Bone marrow (tissue), 2 donors: ENCODE results near the gene H2BK1.

Experiments
- DNase-seq, 2 donors: peaks; one replicate each; lab custom pipeline; 2025; lab: John Stamatoyannopoulos, UW

Gene H2BK1

GRCh38 chr7:151204383-151205032, 5.8 kb downstream of the H2BK1 start:
- no peak for DNase-seq

GRCh38 chr7:151202836-151203235, 7.5 kb downstream of the H2BK1 start:
- DNase-seq: no peak

GRCh38 chr7:151201751-151202150, 8.5 kb downstream of the H2BK1 start:
- DNase-seq: no peak

- DNase-seq: no peak
These were observed 8.9 kb downstream of the H2BK1 start for GRCh38 chr7:151201344-151201743.

- no peak for DNase-seq
These were observed 11.1 kb downstream of the H2BK1 start for GRCh38 chr7:151198945-151199848.

GRCh38 chr7:151197932-151198331, 12.4 kb downstream of the H2BK1 start:
- no peak for DNase-seq

GRCh38 chr7:151195616-151196450, 14.5 kb downstream of the H2BK1 start:
- DNase-seq: no peak

GRCh38 chr7:151194188-151194587, 16.1 kb downstream of the H2BK1 start:
- no peak for DNase-seq

- no peak for DNase-seq
These were observed 16.9 kb downstream of the H2BK1 start for GRCh38 chr7:151193203-151193978.

GRCh38 chr7:151192002-151192539, 18.2 kb downstream of the H2BK1 start:
- no peak for DNase-seq

- DNase-seq: no peak
These were observed 18.7 kb downstream of the H2BK1 start for GRCh38 chr7:151191544-151191943.

- no peak for DNase-seq
These were observed 21.2 kb downstream of the H2BK1 start for GRCh38 chr7:151189038-151189437.

GRCh38 chr7:151188252-151188542, 22.1 kb downstream of the H2BK1 start:
- no peak for DNase-seq

GRCh38 chr7:151187409-151188251, 22.7 kb downstream of the H2BK1 start:
- no peak for DNase-seq

- no peak for DNase-seq
These were observed 23.5 kb downstream of the H2BK1 start, which contains the start of gene ASB10 for GRCh38 chr7:151186640-151187408. TSS of gene ASB10 (minus strand) at chr7:151187250. CDS start at chr7:151187130, 120 bp downstream.

- no peak for DNase-seq
These were observed 24.3 kb downstream of the H2BK1 start for GRCh38 chr7:151185762-151186639.

GRCh38 chr7:151181011-151181431, 29.3 kb downstream of the H2BK1 start:
- no peak for DNase-seq

- no peak for DNase-seq
These were observed 30.3 kb downstream of the H2BK1 start for GRCh38 chr7:151179946-151180345.
